Left ventricle myocardium inferior (tissue), 1 donor: Measurements from ENCODE around the gene XIRP1. TPM values are rescaled to one million over a fixed set of nuclear protein-coding genes. Genes with fewer than 3 reads are reported as not detected.

ENCODE experiments used
- DNase-seq: peaks from one replicate; pipeline ENCODE4 v3.0.0-alpha.2; 2020
- H3K27ac ChIP-seq: fragments of 200-600 bp; replicated peaks from 2 replicates; pipeline ENCODE4 v1.8.0; 2021
- H3K27me3 ChIP-seq: fragments of 200-600 bp; 2 replicates; pipeline ENCODE4 v1.8.0; 2021; ENCODE audit warnings: low read depth
- H3K36me3 ChIP-seq: fragments of 200-600 bp; 2 replicates; pipeline ENCODE4 v1.8.0; 2021
- H3K4me1 ChIP-seq: fragments of 200-600 bp; 2 replicates; pipeline ENCODE4 v1.8.0; 2021
- H3K4me3 ChIP-seq: fragments of 200-600 bp; 2 replicates; pipeline ENCODE4 v1.8.0; 2021; ENCODE audit warnings: mild to moderate bottlenecking, moderate library complexity
- H3K9me3 ChIP-seq: fragments of 200-600 bp; replicated peaks from 2 replicates; pipeline ENCODE4 v1.8.0; 2021
- intact Hi-C: fragments of 100-400 bp; cut with micrococcal nuclease; formaldehyde crosslinking; loops from one replicate; pipeline ENCODE4 v1.11.0; 2022
- long read RNA-seq: library from polyadenylated mRNA; unstranded; transcript quantifications from one replicate; pipeline ENCODE4 v2.0.0, GENCODE V29; 2021
- total RNA-seq: library from RNA; stranded (reverse); fragmentation: NEBNext Ultra II Directional; extraction: Animal tissue kit (Norgen Biotek cat#: 25700); gene quantifications from one replicate; pipeline ENCODE4 v1.2.1, GENCODE V29; 2021
- TF ChIP-seq, protein P1 (sequence below): fragments of 200-600 bp; IDR thresholded peaks from 2 replicates; pipeline ENCODE4 v1.8.0; 2021; ENCODE audit warnings: antibody characterized with exemption, mild to moderate bottlenecking, borderline replicate concordance
- donor health status: DM: no; HTN: yes; CAD: no; lungs with severe emphysema.

XIRP1 gene, protein sequence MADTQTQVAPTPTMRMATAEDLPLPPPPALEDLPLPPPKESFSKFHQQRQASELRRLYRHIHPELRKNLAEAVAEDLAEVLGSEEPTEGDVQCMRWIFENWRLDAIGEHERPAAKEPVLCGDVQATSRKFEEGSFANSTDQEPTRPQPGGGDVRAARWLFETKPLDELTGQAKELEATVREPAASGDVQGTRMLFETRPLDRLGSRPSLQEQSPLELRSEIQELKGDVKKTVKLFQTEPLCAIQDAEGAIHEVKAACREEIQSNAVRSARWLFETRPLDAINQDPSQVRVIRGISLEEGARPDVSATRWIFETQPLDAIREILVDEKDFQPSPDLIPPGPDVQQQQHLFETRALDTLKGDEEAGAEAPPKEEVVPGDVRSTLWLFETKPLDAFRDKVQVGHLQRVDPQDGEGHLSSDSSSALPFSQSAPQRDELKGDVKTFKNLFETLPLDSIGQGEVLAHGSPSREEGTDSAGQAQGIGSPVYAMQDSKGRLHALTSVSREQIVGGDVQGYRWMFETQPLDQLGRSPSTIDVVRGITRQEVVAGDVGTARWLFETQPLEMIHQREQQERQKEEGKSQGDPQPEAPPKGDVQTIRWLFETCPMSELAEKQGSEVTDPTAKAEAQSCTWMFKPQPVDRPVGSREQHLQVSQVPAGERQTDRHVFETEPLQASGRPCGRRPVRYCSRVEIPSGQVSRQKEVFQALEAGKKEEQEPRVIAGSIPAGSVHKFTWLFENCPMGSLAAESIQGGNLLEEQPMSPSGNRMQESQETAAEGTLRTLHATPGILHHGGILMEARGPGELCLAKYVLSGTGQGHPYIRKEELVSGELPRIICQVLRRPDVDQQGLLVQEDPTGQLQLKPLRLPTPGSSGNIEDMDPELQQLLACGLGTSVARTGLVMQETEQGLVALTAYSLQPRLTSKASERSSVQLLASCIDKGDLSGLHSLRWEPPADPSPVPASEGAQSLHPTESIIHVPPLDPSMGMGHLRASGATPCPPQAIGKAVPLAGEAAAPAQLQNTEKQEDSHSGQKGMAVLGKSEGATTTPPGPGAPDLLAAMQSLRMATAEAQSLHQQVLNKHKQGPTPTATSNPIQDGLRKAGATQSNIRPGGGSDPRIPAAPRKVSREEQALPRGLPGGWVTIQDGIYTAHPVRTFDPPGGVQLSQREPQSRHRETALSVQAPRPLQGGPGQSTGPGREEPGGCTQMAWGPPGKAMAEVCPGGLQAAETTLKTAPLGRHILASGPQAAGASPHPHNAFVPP (N-terminal part only)
- 386 TPM for total RNA-seq
- long read RNA-seq, full-length matches to known transcripts, result 75 of 556 reads
- long read RNA-seq, partial matches to known transcripts, result 147 of 556 reads
- long read RNA-seq, other reads (novel, unspliced or antisense), result 334 of 556 reads

DNA sequence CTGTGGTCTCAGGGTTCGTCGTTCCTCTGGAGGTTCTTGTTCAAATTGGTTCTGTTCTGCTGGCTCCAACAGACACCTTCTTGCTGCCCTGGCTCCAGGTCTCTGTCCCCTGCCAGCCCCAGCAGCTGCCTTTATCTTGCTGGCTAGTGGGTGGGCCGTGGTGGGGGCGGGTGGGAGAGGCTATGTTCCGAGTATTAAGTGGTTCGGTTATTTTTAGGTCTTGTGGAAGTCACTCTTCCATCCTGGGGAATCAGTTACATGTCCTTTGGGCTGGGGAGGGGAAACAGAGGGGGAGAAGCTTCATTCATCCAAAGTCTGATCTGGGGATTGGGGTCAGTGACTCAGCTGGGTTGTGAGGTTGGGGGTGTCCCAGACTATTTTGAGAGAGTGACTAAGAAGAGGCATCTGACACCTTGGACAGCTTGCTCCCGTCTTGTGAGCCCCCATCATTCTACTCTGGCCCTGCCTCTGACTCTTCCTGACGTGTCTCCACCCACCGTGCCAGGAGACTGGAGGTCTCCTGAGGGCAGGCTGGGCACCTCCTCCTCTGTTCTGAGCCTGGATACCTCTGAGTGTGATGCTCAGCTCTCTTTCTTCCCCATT lies at the start of gene XIRP1:
Gene XIRP1 (minus strand): TSS at position 106 of the 603 bp plus-strand sequence. CDS start 3,150 bp downstream, outside the sequence.
- TF ChIP-seq, protein P1, sequence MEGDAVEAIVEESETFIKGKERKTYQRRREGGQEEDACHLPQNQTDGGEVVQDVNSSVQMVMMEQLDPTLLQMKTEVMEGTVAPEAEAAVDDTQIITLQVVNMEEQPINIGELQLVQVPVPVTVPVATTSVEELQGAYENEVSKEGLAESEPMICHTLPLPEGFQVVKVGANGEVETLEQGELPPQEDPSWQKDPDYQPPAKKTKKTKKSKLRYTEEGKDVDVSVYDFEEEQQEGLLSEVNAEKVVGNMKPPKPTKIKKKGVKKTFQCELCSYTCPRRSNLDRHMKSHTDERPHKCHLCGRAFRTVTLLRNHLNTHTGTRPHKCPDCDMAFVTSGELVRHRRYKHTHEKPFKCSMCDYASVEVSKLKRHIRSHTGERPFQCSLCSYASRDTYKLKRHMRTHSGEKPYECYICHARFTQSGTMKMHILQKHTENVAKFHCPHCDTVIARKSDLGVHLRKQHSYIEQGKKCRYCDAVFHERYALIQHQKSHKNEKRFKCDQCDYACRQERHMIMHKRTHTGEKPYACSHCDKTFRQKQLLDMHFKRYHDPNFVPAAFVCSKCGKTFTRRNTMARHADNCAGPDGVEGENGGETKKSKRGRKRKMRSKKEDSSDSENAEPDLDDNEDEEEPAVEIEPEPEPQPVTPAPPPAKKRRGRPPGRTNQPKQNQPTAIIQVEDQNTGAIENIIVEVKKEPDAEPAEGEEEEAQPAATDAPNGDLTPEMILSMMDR, result no peak
- Histone ChIP-seq H3K27me3 (no peaks in the 10 kb centered on the region), H3K9me3 (no peaks in the 10 kb centered on the region), H3K36me3 (peaks cover 5% of the 10 kb centered on the region), H3K27ac (peak within 1 kb of the TSS; percentile 89), H3K4me3 (peak within 1 kb of the TSS; percentile 67), H3K4me1 (peaks cover 52% of the 10 kb centered on the region)
- DNase-seq, result peak; percentile 63
- intact Hi-C loops, result no loop called here

DNA sequence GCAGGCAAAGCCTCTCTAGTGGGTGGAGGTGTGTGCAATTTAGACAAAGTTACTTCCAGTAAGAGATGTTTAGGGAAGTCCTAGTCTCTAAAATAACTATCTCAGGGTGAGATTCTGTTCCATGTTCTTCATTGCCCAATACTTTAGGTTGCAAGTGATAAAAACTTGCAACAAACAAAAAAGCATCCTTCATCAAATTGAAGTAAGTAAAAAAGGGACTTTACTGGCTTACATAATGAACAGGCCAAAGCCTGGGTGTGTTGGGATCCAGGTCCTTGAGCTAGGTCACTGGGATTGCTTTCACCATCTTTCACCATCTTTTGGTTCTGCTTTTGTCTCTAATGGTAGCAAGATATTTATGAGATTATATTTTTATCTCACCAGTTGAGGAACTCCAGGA lies 49.2 kb upstream of the XIRP1 start:
- no peak for DNase-seq
- TF ChIP-seq, protein P1, result no peak
- H3K4me3 ChIP-seq, result no peak overlapping the region
- peaks cover 14% of the 10 kb centered on the region for H3K9me3 ChIP-seq
- no peaks in the 10 kb centered on the region for H3K27me3 ChIP-seq
- intact Hi-C loops, result no loop called here
- no peaks in the 10 kb centered on the region for H3K36me3 ChIP-seq
- H3K27ac ChIP-seq, result no peak overlapping the region
- H3K4me1 ChIP-seq, result peaks cover 10% of the 10 kb centered on the region

DNA sequence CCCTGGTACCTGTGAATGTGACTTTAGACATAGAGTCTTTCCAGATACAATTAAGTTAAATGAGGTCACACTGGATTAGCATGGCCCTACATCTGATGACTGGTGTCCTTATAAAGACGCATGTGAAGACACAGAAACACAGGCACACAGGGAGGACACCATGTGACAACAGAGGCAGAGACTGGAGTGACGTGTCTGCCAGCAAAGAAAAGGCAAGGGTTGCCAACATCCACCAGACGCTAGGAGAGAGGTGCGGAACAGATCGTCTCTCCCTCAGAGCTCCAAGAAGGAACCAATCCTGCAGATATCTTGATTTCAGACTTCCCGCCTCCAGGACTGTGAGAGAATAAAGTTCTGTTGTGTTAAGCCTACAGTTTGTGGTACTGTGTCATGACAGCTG lies 44.6 kb upstream of the XIRP1 start:
- TF ChIP-seq, protein P1, result no peak
- Histone ChIP-seq H3K4me1 (peaks cover 28% of the 10 kb centered on the region), H3K36me3 (no peaks in the 10 kb centered on the region), H3K9me3 (no peaks in the 10 kb centered on the region), H3K27me3 (no peaks in the 10 kb centered on the region), H3K27ac (no peak overlapping the region), H3K4me3 (no peak overlapping the region)
- intact Hi-C loops, result no loop called here
- no peak for DNase-seq

DNA sequence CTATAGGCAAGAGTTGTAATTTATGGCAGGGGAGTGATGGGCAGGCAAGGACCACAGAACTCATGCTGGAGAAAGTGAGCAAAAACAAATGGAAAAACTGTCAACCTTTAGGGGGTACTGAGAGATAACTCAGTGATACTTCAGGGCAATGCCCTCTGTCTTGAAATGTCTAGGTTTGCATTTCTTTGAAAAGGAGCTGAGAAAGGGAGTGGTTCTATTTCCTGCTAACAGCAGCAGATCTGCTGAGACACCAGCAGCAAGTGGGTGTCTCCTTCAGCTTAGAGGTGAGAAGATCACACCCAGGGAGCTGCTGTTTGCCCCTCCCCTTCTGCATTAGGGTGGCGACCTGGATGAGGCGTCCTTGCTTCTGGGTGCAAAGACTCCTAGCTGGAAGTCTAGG lies 42.3 kb upstream of the XIRP1 start:
- DNase-seq, result no peak
- Histone ChIP-seq H3K27me3 (no peaks in the 10 kb centered on the region), H3K36me3 (no peaks in the 10 kb centered on the region), H3K9me3 (no peaks in the 10 kb centered on the region), H3K4me1 (peaks cover 28% of the 10 kb centered on the region), H3K4me3 (no peak overlapping the region), H3K27ac (no peak overlapping the region)
- intact Hi-C loops, result no loop called here
- TF ChIP-seq, protein P1, result no peak

DNA sequence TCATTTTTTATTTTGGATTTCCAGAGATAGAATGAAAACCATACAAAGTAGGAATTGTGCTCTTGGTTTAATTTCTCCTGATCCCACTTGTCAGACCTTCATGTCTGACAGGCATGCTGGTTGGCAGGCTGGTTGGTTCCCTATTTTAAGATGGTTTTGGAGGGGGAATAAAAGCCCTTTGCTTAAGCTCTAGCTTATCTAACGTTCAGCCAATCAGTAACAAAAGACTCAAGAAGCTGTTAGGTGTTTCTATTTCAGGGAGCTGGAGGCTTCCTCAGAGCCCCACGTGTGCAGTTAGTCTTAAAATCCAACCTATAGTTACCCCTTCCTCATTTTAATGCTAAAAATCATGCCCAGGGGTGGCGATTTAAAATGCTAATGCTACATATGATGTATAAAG lies 40.5 kb upstream of the XIRP1 start:
- no peaks in the 10 kb centered on the region for H3K9me3 ChIP-seq
- no peak for DNase-seq
- H3K27ac ChIP-seq, result peak overlapping the region; percentile 60
- no peak overlapping the region for H3K4me3 ChIP-seq
- TF ChIP-seq, protein P1, result no peak
- H3K27me3 ChIP-seq, result no peaks in the 10 kb centered on the region
- no peaks in the 10 kb centered on the region for H3K36me3 ChIP-seq
- intact Hi-C loops, result no loop called here
- peaks cover 28% of the 10 kb centered on the region for H3K4me1 ChIP-seq
